KOPT-K1 (cell line): ENCODE data around the gene RAB3A.
A peak's percentile ranks its signal among the peaks of the same experiment; 100 is the strongest.
"Not testable (repeated sequence)": the region's sequence is repeated elsewhere in the genome, so short reads cannot be mapped to it uniquely, and the experiment has no call there.

Experiments used
- H3K27ac ChIP-seq: fragments of 200-600 bp; sonication (generic); 2 replicates; pipeline ENCODE4 v1.5.1; 2016; ENCODE audit warnings: antibody characterized with exemption, mild to moderate bottlenecking, low read depth, low read length; ENCODE audit not compliant: poor library complexity, severe bottlenecking
- H3K36me3 ChIP-seq: fragments of 200-600 bp; sonication (generic); 2 replicates; pipeline ENCODE4 v1.5.1; 2017; ENCODE audit warnings: antibody characterized with exemption, mild to moderate bottlenecking, low read length, moderate library complexity; ENCODE audit not compliant: insufficient read depth
- H3K9me3 ChIP-seq: fragments of 200-600 bp; sonication (generic); 2 replicates; pipeline ENCODE4 v1.5.1; 2017; ENCODE audit warnings: antibody characterized with exemption, low read length, mild to moderate bottlenecking; ENCODE audit not compliant: insufficient read depth, poor library complexity, severe bottlenecking

RAB3A gene

DNA sequence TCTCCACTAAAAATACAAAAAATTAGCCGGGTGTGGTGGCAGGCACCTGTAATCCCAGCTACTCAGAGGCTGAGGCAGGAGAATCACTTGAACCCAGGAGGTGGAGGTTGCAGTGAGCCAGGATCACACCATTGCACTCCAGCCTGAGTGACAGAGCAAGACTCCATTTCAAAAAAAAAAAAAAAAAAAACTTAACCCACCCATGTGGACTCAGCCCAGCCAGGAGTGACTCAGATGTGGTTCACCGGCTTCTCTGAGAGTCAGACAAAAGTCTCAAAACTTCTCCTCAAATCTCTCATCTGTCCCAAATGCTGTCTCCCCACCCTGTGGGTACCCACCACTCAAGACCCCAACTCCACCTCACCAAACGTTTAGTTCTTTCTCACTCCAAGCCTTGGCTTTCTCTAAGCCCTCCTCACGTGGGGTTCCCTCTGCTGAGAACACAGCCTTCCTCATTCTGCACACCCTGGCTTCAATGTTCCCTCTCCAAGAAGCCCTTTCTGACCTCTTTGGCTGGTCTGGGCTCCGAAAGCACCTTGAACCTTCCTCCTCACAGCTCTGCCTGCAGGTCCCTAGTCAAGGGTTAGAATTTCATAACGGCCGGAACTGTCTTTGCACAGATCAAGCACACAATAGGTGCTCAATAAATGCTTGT lies 11.1 kb upstream of the RAB3A start:
- Histone ChIP-seq H3K36me3 (no peaks in the 10 kb centered on the region), H3K9me3 (no peaks in the 10 kb centered on the region), H3K27ac (no peak overlapping the region)

- Histone ChIP-seq H3K36me3 (no peaks in the 10 kb centered on the region), H3K27ac (no peak overlapping the region), H3K9me3 (no peaks in the 10 kb centered on the region)
Observed at GRCh38 chr19:18211683-18212082, 7.8 kb upstream of the RAB3A start.

DNA sequence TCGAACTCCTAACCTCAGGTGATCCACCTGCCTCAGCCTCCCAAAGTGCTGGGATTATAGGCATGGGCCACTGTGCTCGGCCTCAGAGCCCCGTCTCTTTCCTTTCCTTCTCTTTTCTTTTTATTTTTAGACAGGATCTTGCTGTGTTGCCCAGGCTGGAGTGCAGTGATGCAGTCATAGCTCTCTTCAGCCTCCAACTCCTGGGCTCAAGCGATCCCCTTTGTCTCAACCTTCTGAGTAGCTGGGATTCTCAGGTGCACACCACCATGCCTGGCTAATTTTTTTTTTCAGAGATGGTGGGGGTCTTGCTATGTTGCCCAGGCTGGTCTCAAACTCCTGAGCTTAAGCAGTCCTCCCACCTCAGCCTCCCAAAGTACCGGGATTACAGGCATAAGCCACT lies 6.1 kb upstream of the RAB3A start:
- not testable (repeated sequence) for H3K9me3 ChIP-seq

DNA sequence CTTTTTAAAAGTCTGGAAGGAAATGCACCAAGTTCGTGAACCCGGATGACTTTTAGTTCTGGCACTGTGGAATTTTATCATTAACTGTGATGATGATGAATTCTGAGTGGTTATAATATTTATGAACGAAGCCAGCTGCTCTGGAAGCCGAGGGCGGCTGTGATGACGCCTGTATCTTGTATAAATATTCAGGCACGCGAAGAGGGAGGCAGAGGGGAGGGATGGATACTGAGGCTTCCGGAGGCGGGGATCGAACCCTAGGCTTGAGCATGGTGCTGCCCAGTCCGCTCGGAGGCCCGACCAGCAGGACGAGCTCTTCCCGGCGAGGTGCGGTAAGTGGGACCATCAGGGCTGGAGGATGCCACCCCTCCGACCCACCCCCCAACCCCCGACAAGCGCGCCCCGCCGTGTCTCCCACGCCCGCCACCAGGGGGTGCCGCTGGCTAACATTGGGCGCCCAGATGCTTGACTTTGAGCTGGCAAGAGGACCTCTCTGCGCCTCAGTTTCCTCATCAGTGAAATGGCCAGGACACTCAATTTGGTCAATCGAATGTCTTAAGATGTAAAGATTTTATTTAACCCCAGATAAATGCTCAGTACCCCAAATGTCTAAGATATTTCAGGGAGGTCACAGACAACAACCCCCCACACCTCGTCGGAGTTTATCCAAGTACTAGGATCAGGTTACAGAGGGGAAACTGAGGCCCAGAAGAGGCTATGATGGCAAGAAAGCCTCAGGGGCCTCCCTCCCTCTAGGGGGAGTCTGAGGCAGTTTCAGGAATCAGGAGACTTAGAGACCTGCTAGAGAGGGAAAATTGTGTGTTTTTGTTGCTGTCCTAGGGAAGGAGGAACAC lies 4.5 kb upstream of the RAB3A start:
- H3K27ac ChIP-seq, result no peak overlapping the region
- no peaks in the 10 kb centered on the region for H3K9me3 ChIP-seq
- H3K36me3 ChIP-seq, result no peaks in the 10 kb centered on the region

More for the DNA sequence above, 6.1 kb upstream of the RAB3A start:
- not testable (repeated sequence) for H3K27ac ChIP-seq, H3K36me3 ChIP-seq

GRCh38 chr19:18206018-18206417 lies 2.2 kb upstream of the RAB3A start:
- no peaks in the 10 kb centered on the region for H3K36me3 ChIP-seq
- H3K27ac ChIP-seq, result no peak overlapping the region
- H3K9me3 ChIP-seq, result no peaks in the 10 kb centered on the region

DNA sequence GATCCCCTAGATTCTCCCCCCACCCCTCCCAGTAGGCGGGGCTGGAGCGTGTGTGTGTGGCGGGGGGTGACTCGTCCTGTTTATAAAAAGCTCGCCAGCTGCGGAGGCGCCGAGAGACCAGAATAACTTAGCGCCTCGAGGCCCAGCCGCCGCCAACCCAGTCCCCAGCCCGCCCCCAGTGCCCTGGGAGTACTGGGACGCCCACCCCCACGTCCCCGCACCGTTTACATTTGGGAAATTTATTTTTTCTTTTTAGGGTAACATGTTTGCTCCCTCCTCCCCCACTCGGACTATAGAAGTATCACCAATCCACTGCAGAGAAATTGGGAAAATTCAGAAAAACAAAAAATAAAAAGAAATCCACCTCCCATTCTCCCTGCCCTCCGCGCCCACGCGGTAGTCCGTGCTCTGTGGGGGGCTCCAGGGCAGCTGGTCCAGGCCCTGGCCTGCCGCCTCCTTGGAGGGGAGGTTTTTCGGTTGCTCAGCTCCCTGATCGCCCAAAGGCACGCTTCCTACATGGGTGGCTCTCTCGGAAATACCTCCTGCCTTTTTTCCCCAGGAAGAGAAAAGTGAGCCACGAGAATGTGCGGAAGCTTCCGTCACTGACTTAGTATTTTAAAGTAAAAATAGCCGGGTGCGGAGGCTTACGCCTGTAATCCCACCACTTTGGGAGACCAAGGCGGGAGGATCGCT lies 1.5 kb upstream of the RAB3A start:
- Histone ChIP-seq H3K27ac (peak overlapping the region; percentile 57), H3K36me3 (no peaks in the 10 kb centered on the region), H3K9me3 (no peaks in the 10 kb centered on the region)

DNA sequence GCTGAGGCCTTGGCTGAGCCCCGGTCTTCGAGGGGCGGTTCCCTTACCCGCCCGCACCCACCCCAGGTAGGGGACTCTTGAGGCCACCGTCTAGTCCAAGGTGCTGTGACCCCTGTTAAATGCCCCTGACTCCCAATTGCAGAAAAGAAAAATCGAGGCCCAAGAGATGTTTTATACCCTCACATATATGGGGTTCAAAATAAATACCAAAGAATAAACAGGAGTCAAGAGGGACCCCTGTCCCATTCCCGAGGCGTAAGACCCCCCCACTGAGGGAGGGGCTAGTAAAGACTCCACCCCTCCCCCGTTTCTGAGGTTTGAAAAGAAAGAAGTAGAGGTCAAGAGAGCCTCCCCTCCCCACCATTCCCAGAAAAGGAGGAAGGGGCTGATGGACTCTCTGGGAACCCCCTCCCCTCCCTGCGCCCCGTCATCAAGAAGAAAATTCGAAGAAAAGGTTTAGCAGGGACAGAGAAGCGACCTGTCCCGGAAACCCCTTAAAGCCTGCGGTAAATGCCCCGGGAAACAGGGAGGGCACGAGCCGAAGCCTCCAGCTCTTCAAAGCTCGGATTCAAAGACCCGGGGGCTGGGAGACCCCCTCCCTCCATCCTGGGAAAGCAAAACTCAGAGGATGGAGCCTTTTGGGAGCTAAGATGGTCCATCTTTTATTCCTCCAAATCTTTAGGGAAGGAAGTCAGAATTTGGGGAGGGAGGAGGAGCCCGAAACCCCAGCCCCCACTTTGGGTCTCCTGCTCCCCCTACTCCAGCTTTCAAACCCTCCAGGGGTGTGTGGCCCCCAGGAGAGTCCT lies 755 bp upstream of the RAB3A start:
- Histone ChIP-seq H3K27ac (peak overlapping the region; percentile 57), H3K9me3 (no peaks in the 10 kb centered on the region), H3K36me3 (no peaks in the 10 kb centered on the region)

GRCh38 chr19:18203408-18203862 lies 407 bp downstream of the RAB3A start:
- peak overlapping the region; percentile 22 for H3K27ac ChIP-seq

DNA sequence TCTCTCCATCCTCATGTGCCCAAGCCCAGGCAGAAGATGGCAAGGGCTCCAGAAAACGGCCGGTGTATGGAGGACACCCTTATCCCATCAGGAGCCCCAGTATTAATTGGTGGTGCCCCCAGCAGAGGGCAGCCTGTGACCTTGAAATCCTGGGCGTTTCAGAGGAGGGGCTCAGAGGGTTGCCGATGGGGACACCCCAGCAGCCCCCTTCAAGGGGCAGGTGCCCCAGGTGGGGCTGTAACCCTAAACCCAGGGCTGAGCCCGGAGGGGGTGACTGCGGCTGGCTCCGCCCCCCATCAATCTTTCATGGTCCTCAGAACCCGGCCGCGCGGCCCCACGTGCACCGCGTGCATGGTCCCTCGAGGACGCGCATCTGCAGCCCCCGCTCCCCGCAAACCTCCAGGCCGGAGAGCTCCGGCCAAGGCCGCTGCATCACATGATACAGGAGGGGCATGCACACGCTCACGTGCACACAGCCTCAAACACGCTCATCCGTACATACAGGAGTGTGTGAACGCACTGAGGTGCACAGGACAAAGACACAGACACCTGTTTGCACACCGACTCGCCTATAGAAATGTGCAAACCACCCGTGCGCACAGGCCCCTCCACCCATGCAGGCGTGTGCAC lies 949 bp downstream of the RAB3A start:
- Histone ChIP-seq H3K27ac (peak overlapping the region; percentile 22), H3K36me3 (peaks cover 14% of the 10 kb centered on the region; the same call in 1 of the 2 replicates), H3K9me3 (no peaks in the 10 kb centered on the region)

More at GRCh38 chr19:18203408-18203862, 407 bp downstream of the RAB3A start:
- Histone ChIP-seq H3K36me3 (peaks cover 10% of the 10 kb centered on the region; the same call in 1 of the 2 replicates), H3K9me3 (no peaks in the 10 kb centered on the region)

DNA sequence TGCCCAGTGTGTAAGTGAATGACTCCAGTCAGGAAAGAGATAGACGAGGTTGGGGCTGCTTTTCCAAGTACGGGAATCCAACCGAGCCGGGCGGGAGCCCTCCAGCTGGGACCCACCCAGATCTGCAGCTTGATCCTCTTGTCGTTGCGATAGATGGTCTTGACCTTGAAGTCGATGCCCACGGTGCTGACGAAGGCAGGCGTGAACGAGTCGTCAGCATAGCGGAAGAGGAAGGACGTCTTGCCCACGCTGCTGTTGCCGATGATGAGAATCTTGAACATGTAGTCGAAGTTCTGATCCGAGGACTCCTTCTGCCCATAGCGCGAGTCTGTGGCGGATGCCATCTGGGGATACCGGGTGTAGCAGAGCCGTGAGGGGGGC lies 1.5 kb downstream of the RAB3A start:
- Histone ChIP-seq H3K27ac (no peak overlapping the region), H3K36me3 (peaks cover 14% of the 10 kb centered on the region; the same call in 1 of the 2 replicates), H3K9me3 (no peaks in the 10 kb centered on the region)

- Histone ChIP-seq H3K36me3 (peaks cover 20% of the 10 kb centered on the region; the same call in 1 of the 2 replicates), H3K27ac (no peak overlapping the region), H3K9me3 (no peaks in the 10 kb centered on the region)
Observed at GRCh38 chr19:18198374-18198773, 5.5 kb downstream of the RAB3A start.

GRCh38 chr19:18197941-18198340 lies 5.9 kb downstream of the RAB3A start:
- Histone ChIP-seq H3K9me3 (no peaks in the 10 kb centered on the region), H3K36me3 (peaks cover 20% of the 10 kb centered on the region; the same call in 1 of the 2 replicates), H3K27ac (no peak overlapping the region)

- Histone ChIP-seq H3K27ac (no peak overlapping the region), H3K9me3 (no peaks in the 10 kb centered on the region), H3K36me3 (peaks cover 20% of the 10 kb centered on the region; the same call in 1 of the 2 replicates)
Observed at GRCh38 chr19:18197306-18197705, 6.5 kb downstream of the RAB3A start.

DNA sequence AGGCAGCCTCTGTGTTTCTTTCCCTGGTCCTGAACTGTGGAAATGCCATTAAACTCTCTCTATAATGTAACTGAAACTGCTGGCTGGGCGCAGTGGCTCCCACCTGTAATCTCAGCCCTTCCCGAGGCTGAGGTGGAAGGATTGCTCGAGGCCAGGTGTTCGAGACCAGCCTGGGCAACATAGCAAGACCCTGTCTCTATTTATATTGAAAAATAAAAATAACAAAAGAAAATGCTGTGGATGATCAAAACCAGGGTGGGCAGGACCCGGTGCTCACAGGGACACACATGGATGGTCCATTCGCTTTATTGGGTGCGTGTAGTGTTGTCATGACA lies 7.4 kb downstream of the RAB3A start:
- Histone ChIP-seq H3K27ac (no peak overlapping the region), H3K36me3 (peaks cover 20% of the 10 kb centered on the region; the same call in 1 of the 2 replicates), H3K9me3 (no peaks in the 10 kb centered on the region)
